Activated CD4-positive, alpha-beta T cell treated with anti-CD3 and anti-CD28 coated beads, Interleukin-2, Interleukin-6, amounts not matched to agents 100 ng/mL and 50 ng/mL, durations not matched to agents 16 hours and 8 hours (primary cell): ENCODE measurements around the gene KRTAP13-1.

Experiments used
- DNase-seq: peaks from one replicate; pipeline ENCODE4 v3.0.0-alpha.2; 2020

The KRTAP13-1 gene, protein sequence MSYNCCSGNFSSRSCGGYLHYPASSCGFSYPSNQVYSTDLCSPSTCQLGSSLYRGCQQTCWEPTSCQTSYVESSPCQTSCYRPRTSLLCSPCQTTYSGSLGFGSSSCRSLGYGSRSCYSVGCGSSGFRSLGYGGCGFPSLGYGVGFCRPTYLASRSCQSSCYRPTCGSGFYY

GRCh38 chr21:30395731-30396130 lies at the start of gene KRTAP13-1:
TSS of gene KRTAP13-1 (plus strand) at chr21:30396031. CDS start at chr21:30396087, 56 bp downstream.
- no peak for DNase-seq

DNA sequence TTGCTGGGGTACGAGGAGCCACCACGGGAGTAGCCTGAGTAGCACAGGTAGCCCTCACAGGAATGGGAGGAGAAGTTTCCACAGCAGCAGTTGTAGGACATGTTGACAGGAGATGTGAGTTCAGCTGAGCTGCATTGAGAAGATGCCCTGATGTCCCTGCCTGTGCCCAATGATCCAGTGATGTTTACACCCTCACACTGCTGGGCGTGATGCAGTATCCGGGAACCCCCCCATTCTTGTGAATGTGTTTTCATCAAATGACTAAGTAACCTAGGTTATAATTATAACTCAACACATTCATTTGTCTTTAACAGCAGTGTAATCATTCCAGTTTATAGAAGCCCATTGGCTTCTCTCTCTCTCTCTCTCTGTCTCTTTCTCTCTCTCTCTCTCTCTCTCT lies 47.3 kb upstream of the KRTAP13-1 start, which contains the start of gene KRTAP23-1:
Gene KRTAP23-1, minus strand, starts transcription at position 101 of the 400 bp plus-strand sequence. Its CDS starts 0 bp downstream, at position 101.
- no peak for DNase-seq

DNA sequence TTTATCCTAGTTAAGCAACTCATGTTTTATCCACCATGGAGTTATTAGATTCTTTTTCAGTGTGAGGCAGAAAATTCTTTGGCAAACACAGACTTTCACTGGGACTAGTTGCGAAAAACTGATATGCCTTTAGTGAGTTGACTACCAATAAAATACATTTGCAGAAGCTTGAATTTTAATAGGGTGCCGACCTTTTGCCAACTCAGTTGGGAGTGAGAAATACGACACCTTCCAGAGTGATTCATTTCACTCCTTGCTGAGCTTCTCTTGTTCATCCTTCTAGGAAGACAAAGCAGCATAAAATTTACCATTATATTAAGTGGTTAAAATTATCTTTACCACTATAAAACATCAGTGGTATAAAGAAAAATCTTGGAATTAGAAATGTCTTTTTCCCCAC lies 46.3 kb upstream of the KRTAP13-1 start:
- no peak for DNase-seq

GRCh38 chr21:30351534-30351933 lies 44.3 kb upstream of the KRTAP13-1 start:
- DNase-seq: no peak

DNA sequence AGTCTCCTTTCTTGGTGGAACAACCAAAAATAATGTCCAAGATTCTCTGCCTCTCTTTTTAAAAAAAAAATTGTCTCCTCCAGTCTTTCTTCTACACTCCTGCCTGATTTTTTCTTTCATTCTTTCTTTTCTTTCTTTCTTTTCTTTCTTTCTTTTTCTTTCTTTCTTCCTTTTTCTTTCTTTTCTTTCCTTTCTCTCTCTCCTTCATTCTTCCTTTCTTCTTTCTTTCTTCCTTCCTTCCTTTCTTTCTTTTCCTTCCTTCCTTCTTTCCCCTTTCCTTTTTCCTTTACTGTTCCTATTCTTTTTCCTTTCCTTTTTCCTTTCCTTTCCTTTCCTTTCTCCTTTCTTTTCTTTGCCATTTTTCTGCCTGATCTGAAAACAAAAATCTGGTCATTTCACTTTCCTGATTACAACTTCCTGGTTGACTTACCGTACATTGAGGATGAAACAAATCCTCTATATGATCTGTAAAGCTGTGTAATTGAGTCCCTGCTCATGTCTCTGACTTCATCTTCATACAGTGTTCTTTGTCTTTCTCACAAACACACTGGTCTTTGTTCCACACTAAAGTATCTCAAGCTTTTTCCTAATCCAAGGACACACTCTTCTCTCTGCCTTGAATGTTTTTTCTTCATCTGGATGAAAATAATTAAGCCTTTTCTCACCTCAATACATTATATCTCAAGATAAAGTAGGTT lies 41.4 kb upstream of the KRTAP13-1 start:
- DNase-seq: no peak

- no peak for DNase-seq
Observed at GRCh38 chr21:30355906-30356305, 39.9 kb upstream of the KRTAP13-1 start.

DNA sequence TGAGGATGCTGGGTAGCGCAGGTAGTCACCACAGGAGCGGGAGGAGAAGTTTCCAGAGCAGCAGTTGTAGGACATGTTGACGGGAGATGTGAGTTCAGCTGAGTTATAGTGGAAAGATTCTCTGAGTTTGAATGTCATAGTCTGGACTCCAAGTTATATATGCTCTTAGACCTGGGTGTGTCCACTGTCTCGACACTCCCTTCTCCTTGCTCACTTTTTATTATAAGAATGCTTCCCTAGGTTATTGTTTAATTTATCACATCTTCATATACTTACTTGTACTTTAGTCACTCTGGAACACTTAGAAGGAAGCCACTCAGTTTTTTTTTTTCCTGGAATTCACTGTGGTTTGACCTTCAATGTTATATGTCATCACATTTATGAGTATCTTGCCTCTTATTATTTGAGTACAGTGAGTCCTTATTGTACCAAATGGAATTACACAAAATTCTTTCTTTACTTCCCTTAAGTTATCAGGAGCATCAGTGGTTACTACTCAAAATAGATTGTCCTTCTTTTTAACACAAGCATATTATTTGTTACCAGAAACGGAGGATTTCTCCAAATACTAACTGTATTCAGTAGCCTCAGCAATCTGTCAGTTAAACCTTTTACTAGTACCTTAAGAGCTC lies 23.6 kb upstream of the KRTAP13-1 start, which contains the start of gene KRTAP13-2:
Gene KRTAP13-2, minus strand, starts transcription at position 133 of the 632 bp plus-strand sequence. Its CDS starts 58 bp downstream, at position 75.
- DNase-seq: no peak

GRCh38 chr21:30382201-30382600 lies 13.6 kb upstream of the KRTAP13-1 start:
- DNase-seq: no peak

- DNase-seq: no peak
Observed at GRCh38 chr21:30391492-30392025, 4.3 kb upstream of the KRTAP13-1 start.

GRCh38 chr21:30408782-30409494 lies 13.1 kb downstream of the KRTAP13-1 start:
- DNase-seq: peak; percentile 50

DNA sequence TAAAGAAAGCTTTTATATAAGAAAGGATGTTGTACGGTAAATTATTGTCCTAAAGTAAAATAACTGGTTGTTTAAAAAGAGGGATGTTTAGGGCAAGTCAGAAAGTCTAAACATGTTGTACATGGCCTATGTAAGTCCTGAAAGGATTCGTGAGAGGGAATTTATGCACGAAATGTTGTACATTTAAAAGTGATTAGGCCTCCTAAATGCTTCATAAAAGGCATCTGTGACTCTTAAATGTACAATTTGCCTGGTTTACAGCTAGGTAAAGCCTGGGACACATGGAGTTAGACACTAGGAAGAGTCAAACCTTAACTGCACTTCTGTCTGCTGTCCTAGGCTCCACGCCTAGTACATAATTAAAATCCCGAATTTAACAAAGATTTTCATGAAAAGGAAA lies 20.2 kb downstream of the KRTAP13-1 start:
- no peak for DNase-seq

DNA sequence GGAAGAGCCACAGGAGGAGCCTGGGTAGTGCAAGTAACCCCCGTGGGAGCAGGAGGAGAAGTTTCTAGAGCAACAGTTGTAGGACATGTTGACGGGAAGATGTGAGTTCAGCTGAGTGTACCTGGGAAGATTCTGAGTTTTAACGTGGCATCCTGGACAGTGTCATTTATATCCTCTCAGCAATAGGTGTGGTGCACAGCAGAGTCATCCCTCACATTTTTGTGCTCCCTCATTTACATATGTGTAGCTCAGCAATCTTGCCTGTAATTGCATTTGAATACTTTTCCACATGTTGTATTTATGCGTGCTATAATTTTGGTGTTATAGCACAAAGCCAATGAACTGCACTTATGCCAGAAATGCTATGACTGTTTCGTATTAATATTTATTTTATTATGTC lies 30.0 kb downstream of the KRTAP13-1 start, which contains the start of gene KRTAP13-3:
Gene KRTAP13-3, minus strand, starts transcription at position 101 of the 400 bp plus-strand sequence. Its CDS starts 14 bp downstream, at position 87.
- DNase-seq: no peak

DNA sequence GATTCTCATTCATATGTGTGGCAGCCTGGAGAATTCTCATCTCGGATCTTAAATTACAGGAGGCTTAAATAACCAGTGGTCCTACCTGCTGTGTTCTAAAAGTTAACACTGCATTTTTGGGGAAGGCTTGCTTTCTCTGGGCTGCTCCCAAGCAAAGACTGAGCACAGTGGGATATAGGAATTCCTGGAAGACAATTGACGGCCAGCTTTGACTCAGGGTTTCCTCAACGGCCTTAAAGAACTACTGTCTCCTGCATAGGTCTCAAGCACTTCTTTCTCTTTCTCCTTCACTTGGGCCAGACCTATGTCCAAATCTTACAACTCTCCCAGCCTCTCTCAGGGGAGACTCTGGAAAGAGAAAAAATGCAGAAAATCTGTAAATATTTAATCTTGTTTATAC lies 30.9 kb downstream of the KRTAP13-1 start:
- DNase-seq: no peak

DNA sequence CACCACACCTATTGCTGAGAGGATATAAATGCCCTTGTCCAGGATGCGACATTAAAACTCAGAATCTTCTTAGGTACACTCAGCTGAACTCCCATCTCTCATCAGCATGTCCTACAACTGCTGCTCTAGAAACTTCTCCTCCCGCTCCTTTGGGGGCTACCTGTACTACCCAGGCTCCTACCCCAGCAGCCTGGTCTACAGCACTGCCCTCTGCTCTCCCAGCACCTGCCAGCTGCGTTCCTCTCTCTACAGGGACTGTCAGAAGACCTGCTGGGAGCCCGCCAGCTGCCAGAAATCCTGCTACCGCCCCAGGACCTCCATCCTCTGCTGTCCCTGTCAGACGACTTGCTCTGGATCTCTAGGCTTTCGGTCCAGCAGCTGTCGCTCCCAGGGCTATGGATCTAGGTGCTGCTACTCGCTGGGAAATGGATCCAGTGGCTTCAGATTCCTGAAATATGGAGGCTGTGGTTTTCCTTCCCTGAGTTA lies 34.4 kb downstream of the KRTAP13-1 start, which contains the start of gene KRTAP13-4:
Gene KRTAP13-4, plus strand, starts transcription at position 51 of the 486 bp plus-strand sequence. Its CDS starts 56 bp downstream, at position 107.
- DNase-seq: no peak

DNA sequence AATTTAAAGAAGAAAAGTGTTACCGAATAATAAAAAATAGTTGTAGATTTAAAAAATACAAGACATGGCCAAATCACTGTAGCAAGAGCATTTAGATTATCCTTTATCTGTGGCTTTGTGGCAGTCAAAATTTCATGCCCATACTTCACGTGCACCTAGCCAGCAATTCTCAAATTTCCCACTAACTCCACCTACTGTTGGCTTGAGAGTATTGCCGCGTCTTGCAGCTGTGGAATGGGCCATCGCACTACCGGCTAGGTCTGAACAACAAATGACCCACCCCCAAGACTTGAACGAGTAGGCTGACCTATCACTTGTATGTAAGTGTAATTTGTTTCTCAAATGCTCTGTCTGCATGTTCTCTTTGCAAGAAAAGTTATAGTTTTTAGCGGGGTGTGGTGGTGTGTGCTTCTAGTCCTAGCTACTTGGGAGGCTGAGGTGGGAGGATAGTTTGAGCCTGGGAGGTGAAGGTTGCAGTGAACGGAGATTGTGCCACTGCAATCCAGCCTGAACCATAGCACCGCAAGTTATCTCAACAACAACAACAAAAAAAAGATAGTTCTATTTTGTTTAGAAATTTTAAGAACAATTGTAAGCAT lies 38.3 kb downstream of the KRTAP13-1 start:
- peak; percentile 54 for DNase-seq

DNA sequence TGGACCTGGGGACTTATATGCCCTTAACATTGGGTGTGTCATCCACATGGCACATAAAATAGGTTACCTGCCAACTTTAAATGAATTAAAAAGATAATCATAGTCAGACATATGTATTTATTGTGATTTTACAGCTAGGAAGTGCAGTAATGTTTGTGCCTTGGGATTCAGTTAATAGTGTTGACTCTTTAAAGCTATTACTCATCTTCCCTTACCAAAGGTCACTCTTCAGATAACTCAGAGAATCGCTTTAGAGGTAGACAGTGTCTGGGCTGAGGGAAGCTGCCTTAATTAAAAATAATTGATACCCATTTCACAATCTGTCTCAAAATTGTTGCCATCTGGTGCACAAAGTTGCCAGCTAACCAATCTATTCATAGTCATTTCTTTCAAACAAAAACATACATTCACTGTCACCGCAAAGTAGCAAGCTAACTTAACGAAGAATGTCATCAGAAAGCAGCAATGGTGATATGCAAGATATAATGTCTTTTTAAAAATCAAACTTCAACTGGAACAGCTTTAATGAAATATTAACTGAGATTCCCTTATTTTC lies 41.3 kb downstream of the KRTAP13-1 start:
- no peak for DNase-seq

DNA sequence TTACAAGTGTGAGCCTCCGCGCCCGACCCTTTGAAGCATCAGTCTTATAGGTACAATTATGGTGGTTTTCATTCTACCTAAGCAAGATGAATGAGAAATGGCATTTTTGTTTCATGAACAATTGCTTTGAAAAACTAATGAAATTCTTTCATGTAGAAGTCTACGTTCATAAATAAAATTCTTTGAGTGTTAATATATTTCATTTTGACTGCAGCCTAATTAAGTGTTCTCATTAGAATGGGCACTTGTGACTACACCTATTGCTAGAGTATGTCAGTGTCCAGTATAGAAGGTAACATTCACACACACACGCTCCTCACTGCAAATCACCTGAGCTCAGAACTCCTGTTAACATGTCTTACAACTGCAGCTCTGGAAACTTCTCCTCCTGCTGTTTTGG lies 44.1 kb downstream of the KRTAP13-1 start, which contains the start of gene KRTAP15-1:
Gene KRTAP15-1, plus strand, starts transcription at position 301 of the 400 bp plus-strand sequence. Its CDS starts 53 bp downstream, at position 354.
- DNase-seq: no peak

DNA sequence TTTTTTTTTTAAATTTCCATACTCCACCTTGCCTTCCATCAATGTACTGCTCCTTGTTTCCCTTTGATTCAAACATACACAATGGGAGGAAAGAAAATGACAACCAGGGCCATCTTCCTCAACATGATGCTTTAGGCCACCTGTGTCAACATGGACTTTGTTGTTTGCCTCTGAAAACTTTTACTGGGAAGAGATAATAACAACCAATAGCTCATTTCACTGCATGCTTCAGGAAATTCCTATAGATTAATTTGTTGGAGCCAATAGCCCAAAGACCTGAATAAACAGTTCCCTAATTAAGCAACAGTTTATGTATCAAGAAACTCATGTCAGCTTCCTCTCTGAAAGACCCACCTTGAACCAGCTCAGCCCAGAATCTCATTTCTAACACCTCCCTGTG lies 47.4 kb downstream of the KRTAP13-1 start:
- DNase-seq: no peak

DNA sequence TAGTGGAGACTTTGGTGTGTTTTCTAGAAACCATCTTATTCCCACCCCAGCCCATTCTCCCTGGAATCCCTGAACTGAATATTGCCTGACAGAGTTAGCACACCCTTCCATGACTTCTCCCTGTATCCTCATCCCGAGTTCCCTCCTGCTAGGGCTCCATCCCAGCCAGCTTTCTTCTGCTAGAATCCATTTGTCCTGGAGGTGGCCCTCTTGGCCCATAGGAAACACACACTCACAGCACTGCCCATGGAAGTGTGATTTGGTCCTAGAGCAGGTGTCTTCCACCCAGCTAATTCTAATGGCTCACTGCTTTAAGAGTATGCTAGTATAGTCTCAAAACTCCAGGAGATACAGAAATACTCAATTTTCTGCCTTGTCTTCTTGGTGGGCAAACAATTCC lies 48.4 kb downstream of the KRTAP13-1 start:
- no peak for DNase-seq
